ENCODE data around the gene CD69. TPM values are rescaled to one million over a fixed set of nuclear protein-coding genes. Genes with fewer than 3 reads are reported as not detected.
"Not testable (repeated sequence)": the region's sequence is repeated elsewhere in the genome, so short reads cannot be mapped to it uniquely, and the experiment has no call there.

The CD69 gene
- total RNA-seq, 2 donors from 2014 or later, result 1.7 to 2.6 TPM

GRCh38 chr12:9717070-9717925 is 43.4 kb downstream of the CD69 start:
- Histone ChIP-seq H3K36me3 (no peaks in the 10 kb centered on the region), H3K27me3 (no peaks in the 10 kb centered on the region), H3K4me3 (no peak overlapping the region), H3K27ac (no peak overlapping the region), H3K9me3 (no peaks in the 10 kb centered on the region), H3K4me1 (no peaks in the 10 kb centered on the region)
- TF ChIP-seq CTCF (IDR thresholded peaks at IDR 0.05), result no peak
- DNase-seq (ENCODE audit: low spot score), result no peak

GRCh38 chr12:9713032-9713558 is 47.6 kb downstream of the CD69 start:
- not testable (repeated sequence) for H3K4me1 ChIP-seq; H3K9me3 ChIP-seq; H3K27ac ChIP-seq; H3K4me3 ChIP-seq; DNase-seq (ENCODE audit: low spot score); H3K27me3 ChIP-seq; H3K36me3 ChIP-seq

- no peaks in the 10 kb centered on the region for H3K36me3 ChIP-seq
- no peaks in the 10 kb centered on the region for H3K9me3 ChIP-seq
- H3K27me3 ChIP-seq, result no peaks in the 10 kb centered on the region
- H3K4me1 ChIP-seq, result peaks cover 0 to 10% of the 10 kb centered on the region in 2 donors
- H3K27ac ChIP-seq, result no peak overlapping the region
- TF ChIP-seq CTCF (IDR thresholded peaks at IDR 0.05), result no peak
- H3K4me3 ChIP-seq, result no peak overlapping the region
- no peak for DNase-seq (ENCODE audit: low spot score)
These were observed 49.0 kb downstream of the CD69 start for GRCh38 chr12:9711664-9712063.

DNA sequence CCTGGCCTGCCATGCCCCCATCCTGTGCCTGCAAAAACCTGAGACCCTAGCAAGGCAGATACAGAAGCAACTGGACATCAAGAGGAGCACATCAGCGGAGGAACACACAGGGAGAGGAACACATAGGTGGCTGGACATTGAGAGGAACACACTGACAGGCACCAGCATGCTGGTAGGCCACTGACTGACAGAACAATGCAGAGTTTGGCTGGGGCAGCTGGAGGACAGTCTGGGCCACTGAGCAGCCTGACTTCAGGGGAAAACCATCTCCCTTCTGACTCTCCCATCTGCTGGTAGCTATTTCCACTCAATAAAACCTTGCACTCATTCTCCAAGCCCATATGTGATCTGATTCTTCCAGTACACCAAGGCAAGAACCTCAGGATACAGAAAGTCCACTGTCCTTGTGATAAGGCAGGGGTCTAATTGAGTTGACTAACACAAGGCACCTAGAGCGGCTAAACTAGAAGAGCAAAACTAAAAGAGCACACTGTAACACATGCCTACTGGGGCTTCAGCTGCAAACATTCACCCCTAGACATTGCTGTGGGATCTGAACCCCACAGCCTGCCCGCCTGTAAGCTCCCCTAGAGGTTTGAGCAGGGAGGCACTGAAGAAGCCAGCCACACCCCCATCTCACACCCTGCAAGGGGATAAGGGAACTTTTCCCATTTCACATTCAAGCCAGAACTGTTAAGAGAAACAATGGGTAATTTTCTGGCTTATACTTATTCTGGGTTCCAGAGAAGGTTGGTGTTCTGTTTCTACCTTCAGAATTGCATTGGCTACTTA is 49.9 kb downstream of the CD69 start:
- H3K4me1 ChIP-seq, result peaks cover 0 to 10% of the 10 kb centered on the region in 2 donors
- H3K9me3 ChIP-seq, result no peaks in the 10 kb centered on the region
- TF ChIP-seq CTCF (IDR thresholded peaks at IDR 0.05), result no peak
- H3K27me3 ChIP-seq, result no peaks in the 10 kb centered on the region
- H3K27ac ChIP-seq, result no peak overlapping the region
- no peaks in the 10 kb centered on the region for H3K36me3 ChIP-seq
- no peak overlapping the region for H3K4me3 ChIP-seq
- no peak for DNase-seq (ENCODE audit: low spot score)

DNA sequence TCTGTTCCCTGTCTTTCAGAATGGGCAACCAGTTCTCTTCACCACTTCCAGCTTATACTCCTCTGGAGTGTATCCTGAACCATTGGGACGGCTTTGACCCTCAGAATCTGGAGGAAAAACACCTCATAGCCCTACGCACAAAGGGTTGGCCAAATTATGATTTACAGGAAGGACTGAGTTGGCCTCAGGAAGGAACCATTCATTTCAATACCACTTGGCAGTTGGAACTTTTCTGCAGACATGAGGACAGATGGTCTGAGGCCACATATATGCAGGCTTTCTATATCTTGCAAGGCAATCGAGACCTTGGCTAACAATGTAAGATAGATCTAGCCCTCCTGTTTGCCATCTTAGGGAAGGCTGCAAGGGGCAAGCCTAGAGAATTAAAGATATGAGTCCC is 51.8 kb downstream of the CD69 start:
- Histone ChIP-seq H3K27ac (no peak overlapping the region), H3K9me3 (no peaks in the 10 kb centered on the region), H3K4me3 (no peak overlapping the region), H3K36me3 (no peaks in the 10 kb centered on the region), H3K27me3 (no peaks in the 10 kb centered on the region), H3K4me1 (peaks cover 0 to 10% of the 10 kb centered on the region in 2 donors)
- no peak for DNase-seq (ENCODE audit: low spot score)
- TF ChIP-seq CTCF (IDR thresholded peaks at IDR 0.05), result no peak

All from right atrium auricular region (tissue), 2 donors.